Suprapubic skin (tissue), 4 donors: ENCODE measurements around the gene C16orf82.

Experiments
- EP300 ChIP-seq: sonication (generic); formaldehyde crosslinking; IDR thresholded peaks from one replicate; pipeline ENCODE4 v1.6.1; 2017; ENCODE audit warnings: antibody characterized with exemption
- POLR2A ChIP-seq, 2 donors: fragments of 450-650 bp; IDR thresholded peaks; one replicate each; pipeline ENCODE4 v1.6.1; 2017; ENCODE audit warnings: antibody characterized with exemption in 2 of 2, mild to moderate bottlenecking in 2 of 2, moderate library complexity in 2 of 2
- POLR2AphosphoS5 ChIP-seq, 3 donors: sonication (generic); formaldehyde crosslinking; IDR thresholded peaks; one replicate each; pipeline ENCODE4 v1.6.1; 2017; ENCODE audit warnings: antibody characterized with exemption in 3 of 3
- TF ChIP-seq, protein P1 (sequence below), 2 donors: fragments of 200-600 bp in 1 of 2; fragments of 450-650 bp in 1 of 2; sonication (generic) in 1 of 2; IDR thresholded peaks; one replicate each; pipeline ENCODE4 v1.5.1; 2016 to 2019; ENCODE audit warnings: antibody characterized with exemption in 2 of 2, mild to moderate bottlenecking in 1 of 2, moderate library complexity in 1 of 2

DNA sequence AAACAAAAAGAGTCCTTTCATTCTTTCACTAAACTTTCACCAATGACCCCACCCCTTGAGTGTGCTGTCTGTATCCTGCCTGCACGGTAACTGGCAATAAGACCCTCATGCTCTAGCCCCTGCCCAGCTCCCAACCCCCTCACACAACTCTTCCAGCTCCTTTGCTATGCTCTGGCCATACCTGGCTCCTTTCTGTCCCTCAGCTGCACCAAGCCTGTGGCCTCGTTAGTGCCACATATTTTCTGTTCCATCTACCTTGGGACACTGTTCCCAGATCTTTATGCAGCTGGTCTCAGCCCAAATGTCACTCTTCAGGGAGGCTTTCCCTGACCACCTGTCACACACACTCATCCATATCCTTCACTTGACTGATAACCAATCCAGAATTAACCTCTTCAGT is 47.3 kb downstream of the C16orf82 start:
- no peak for TF ChIP-seq POLR2AphosphoS5 (IDR thresholded peaks at IDR 0.05)
- TF ChIP-seq, protein P1, sequence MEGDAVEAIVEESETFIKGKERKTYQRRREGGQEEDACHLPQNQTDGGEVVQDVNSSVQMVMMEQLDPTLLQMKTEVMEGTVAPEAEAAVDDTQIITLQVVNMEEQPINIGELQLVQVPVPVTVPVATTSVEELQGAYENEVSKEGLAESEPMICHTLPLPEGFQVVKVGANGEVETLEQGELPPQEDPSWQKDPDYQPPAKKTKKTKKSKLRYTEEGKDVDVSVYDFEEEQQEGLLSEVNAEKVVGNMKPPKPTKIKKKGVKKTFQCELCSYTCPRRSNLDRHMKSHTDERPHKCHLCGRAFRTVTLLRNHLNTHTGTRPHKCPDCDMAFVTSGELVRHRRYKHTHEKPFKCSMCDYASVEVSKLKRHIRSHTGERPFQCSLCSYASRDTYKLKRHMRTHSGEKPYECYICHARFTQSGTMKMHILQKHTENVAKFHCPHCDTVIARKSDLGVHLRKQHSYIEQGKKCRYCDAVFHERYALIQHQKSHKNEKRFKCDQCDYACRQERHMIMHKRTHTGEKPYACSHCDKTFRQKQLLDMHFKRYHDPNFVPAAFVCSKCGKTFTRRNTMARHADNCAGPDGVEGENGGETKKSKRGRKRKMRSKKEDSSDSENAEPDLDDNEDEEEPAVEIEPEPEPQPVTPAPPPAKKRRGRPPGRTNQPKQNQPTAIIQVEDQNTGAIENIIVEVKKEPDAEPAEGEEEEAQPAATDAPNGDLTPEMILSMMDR (IDR thresholded peaks at IDR 0.05): no peak
- no peak for TF ChIP-seq POLR2A (IDR thresholded peaks at IDR 0.05)
- TF ChIP-seq EP300: no peak
